GM19324 (cell line): ENCODE measurements around the gene GNAI1.

ENCODE experiments used
- ATAC-seq: cut with Tn5 transposase; IDR thresholded peaks from one replicate; pipeline ENCODE4 v1.9.1; 2021; ENCODE audit warnings: mild to moderate bottlenecking, moderate library complexity; ENCODE audit not compliant: unreplicated experiment, low FRiP score

The GNAI1 gene

DNA sequence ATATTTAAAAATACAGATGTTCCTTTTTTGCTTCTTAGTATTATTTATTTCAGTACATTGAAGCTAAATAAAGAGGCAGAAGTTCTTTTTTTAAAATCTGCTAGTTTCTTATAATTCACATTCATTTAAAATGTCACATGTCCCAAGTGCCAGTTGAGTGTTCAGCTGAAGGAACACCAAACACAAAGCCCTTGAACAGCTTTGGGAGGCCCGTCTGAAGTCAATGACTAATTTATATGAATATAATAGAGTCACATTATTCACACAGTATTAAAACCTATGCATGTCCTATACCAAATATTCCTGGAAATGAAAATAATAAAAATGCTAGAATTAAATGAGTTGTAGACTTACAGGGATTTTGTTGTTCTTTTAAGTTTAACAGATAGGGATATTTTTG lies 70.3 kb downstream of the GNAI1 start:
- no peak for ATAC-seq

DNA sequence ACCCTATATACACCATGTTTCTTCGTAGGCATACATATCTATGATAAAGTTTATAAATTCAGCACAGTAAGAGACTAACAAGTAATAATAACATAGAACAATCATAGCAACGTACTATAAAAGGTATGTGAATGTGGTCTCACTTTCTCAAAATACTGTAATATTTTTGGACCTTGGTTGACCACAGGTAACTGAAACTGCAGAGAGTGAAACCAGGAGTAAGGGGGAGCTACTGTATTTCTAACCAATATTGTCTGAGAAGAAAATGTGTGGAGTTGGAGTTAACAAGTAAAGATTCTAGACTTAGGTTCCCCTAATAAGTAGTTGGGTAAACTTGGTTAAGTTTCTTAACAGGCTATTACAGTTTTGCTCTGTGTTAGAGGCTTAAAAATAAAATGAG lies 72.1 kb downstream of the GNAI1 start:
- no peak for ATAC-seq

GRCh38 chr7:80207501-80207900 lies 72.9 kb downstream of the GNAI1 start:
- ATAC-seq = no peak

DNA sequence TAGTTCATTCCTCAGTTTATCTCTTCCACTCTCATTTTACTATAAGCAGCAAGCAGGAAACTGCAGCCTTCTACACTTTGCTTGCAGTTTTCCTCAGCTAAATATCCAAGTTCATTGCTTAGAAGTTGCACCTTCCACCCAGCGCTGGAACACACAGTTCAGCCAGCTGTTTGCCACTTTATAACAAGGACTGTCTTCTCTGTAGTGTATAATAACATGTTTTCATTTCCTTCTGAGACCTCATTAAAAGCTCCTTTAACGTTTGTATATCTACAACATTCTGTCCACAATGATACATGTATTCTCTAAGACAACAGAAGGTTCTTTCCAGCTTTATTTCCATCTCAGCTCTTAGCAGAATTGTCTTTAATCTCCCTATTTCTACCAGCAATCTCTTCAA lies 74.1 kb downstream of the GNAI1 start:
- ATAC-seq = no peak

DNA sequence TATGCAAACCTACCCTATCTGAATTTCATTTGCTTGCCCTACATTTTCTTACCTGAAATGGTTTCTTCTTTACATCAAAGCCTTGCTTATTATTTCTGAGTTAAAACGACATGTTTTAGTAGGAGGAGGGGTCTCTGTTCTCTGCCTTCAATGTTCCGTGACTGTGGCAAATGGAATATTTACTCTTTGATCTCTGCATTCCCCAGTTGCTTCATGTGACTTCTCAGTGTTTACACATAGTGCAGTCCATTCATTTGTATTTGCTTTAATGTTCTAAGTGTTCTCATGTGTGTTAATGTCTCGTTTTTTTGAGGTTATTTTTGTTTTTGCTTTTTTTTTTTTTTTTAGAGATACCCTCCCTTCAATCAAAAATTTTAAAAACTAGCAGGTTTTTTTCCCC lies 75.8 kb downstream of the GNAI1 start:
- no peak for ATAC-seq

DNA sequence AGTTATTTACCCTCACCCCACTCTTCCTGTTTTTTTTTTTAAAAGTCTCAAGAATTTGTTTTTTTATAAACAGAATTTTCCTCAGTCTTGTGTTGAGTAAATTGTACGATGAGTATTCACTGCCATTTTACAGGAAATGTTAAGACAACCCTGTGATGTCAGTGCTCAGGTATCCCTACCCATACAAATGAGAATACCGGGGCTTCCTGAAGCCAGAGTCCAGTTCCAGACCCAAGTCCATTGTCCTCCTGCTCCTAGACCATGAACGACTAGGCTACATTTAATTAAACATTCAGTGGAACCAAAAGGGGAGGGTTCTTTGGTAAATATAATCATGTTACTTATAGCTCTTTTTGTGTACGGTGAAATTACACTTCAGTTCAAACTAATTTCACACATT lies 79.2 kb downstream of the GNAI1 start:
- no peak for ATAC-seq

DNA sequence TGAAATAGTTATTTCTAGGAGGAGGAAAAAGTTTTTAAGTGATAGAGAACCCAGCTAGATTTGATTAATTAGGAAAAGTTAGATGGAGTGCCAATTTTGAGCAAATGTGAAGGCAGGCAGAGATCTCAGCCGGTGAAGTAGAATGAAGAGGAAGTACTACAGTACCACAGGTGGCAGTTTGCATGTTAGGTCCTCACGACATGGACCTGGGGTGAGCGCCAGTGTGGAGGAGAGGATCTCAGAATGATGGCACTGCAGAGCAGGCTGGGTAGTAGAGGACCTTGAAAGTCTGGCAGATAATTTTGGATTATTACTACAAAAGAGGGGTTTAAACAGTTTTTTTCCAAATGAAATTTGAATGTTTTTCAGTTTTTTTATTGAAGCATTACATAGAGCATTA lies 81.1 kb downstream of the GNAI1 start:
- ATAC-seq = no peak

DNA sequence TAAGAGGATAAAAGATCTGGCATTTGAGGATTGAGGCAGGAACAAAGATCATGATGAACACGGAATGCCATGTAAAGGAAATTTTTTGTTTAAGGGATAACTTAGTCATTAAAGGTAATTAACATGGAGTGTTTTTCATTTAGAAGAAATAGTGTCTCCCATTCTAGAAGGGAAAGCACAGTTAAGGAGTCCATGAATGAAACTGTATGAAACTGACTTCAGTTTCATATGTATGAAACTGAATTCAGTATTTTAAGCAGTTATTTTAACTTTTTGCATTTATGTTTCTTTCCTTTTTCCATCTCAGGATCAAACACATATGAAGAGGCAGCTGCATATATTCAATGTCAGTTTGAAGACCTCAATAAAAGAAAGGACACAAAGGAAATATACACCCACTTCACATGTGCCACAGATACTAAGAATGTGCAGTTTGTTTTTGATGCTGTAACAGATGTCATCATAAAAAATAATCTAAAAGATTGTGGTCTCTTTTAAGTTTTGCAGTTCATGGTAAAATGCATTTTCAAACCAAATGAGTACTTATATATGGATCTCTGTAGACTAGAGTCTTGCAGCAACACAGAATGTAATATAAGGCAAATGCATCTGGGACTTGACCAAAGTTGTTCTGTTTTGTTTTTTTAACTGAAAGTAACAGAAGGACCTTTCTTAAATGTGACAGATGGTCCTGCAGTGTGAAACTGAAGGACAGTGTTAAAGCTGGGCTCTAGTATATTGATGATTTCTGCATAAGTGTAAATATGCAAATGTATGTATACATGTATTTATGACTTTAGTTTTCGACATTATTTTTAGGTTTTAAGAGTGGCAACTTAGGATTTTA lies 82.6 kb downstream of the GNAI1 start:
- ATAC-seq = peak; percentile 46

- ATAC-seq = no peak
These were observed 84.1 kb downstream of the GNAI1 start for GRCh38 chr7:80218723-80219122.

DNA sequence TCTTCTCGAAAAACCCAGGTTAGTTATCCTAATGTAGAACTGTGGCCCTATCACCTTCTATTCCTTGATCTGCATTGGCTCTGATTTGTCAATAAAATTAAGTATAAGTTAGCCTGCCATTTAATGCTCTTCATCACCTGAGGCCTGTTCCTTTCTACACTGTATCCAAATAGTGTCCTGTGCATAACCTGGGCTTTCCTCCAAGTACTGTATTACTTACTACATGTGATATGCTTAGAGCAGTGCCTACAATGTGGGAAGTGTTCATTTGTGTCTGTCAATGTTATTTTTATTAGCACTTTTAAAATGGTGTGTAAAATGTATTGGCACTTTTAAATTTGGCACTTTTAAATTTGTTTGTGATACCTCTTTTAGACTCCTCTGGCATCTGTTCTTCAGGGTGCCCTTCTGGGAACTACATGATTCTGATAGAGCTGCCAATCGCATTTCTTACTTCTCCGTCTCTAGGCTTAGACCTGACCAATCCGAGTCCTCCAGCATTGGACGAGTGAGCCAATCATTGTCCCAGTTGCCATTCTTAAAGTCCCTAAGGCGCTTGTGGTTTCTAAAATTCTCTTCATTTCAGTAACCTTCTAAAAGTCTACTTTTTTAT lies 85.5 kb downstream of the GNAI1 start:
- no peak for ATAC-seq

DNA sequence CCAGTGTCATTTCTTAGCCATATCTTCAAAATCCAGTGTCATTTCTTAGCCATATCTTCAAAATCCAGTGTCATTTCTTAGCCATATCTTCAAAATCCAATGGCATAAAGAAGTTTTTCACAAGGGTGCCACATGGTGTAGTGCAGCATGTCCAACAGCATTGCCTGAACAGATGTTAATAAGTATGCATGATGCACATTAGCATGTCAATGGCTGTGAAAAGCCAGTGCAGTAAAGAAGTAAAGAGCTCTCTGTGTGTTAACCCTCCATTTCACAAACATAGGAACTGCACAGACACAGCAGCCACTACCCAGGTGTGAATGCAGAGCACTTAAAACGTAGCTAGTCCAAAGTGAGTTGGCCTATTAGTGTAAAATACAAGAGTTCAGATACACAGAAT lies 89.8 kb downstream of the GNAI1 start:
- ATAC-seq = no peak

- ATAC-seq = no peak
These were observed 90.7 kb downstream of the GNAI1 start for GRCh38 chr7:80225361-80225760.

DNA sequence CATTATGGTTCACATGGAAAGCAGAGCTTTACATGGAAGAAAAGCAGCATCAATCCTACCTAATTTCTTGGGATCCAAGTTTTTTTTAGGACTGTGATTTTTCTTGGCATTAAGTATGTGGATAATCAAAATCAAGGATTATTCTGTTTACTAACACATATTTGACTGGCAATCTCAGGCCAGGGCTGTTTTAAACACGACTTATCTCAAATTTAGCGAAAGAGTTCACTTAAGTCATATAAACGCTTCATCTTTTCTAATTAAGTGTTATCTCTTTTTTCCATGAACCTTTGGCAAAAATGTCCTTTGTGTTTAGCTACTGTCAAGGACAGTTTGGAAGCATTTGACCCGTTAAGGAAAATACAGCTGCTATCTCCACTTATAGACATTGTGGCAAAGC lies 92.0 kb downstream of the GNAI1 start:
- ATAC-seq = no peak

- ATAC-seq = no peak
These were observed 95.7 kb downstream of the GNAI1 start for GRCh38 chr7:80230327-80230726.

- no peak for ATAC-seq
These were observed 97.1 kb downstream of the GNAI1 start for GRCh38 chr7:80231707-80232106.

GRCh38 chr7:80232979-80233724 lies 98.5 kb downstream of the GNAI1 start:
- no peak for ATAC-seq

- no peak for ATAC-seq
These were observed 100.7 kb downstream of the GNAI1 start for GRCh38 chr7:80235334-80235733.

DNA sequence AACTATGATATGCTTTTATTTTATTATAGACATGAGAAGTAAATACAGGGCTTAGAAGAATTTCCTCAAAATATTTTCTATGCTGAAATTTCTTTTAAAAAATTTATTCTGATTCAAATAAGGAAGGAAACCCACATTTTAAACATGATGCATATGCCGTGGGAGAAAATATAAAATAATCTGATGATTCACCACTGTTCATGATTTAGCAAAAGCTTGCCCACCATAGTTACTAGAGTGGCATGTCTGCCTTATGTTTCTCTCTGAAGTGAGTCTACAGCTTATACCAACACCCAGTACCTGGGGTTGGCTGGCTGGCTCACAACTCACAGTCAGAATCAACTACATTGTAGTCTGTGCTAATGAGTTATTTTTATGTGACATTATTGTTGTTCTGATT lies 102.0 kb downstream of the GNAI1 start:
- no peak for ATAC-seq

- no peak for ATAC-seq
These were observed 105.8 kb downstream of the GNAI1 start for GRCh38 chr7:80240265-80241025.

DNA sequence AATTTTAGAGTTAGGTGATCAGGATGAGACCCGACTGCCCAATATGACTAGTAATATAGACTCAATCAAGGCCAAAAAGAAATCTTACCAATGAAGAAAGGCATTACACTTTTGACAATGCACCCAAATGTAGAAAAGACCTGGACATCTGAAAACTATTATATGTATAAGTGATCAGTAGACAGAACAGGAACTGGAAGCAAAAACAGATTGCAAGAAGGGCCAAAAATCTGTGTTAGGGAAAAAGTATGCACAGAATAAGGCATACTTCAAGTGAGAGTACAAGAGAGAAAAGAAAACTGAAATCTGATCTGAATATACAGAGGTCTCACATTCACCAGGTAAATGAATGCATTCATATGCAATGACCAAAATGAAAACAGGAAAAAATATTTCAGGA lies 107.0 kb downstream of the GNAI1 start:
- ATAC-seq = no peak

DNA sequence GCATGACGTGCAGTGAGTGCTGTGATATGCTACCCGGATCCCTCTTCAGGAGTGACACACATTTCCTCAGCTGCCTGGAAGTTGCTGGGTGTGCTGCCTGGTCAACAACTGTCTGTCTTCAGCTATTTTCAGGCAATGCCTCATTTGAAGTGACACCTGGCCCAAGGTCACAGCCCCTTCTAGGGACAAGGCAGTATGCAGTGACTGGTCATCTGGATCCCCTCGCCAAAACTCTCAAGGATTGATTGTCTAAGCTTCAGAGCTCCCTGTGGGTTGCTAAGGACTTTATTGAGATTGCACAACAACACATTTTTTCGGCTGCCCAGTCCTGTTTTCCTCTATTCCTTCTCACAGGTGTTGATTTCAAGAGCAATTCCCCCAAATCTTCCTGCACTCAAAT lies 108.8 kb downstream of the GNAI1 start:
- ATAC-seq = no peak
